Esophagus muscularis mucosa (tissue), 3 donors: Measurements from ENCODE around the gene HK1.

ENCODE experiments used
- POLR2A ChIP-seq: fragments of 450-650 bp; IDR thresholded peaks from one replicate; pipeline ENCODE4 v1.6.1; 2017; ENCODE audit warnings: antibody characterized with exemption, moderate library complexity, mild to moderate bottlenecking, low read depth
- TF ChIP-seq, protein P1 (sequence below), 3 experiments: fragments of 200-600 bp in 2 of 3; fragments of 450-650 bp in 1 of 3; sonication (generic) in 2 of 3; IDR thresholded peaks; one replicate each; pipeline ENCODE4 v1.5.1; 2017 to 2019; ENCODE audit warnings: antibody characterized with exemption in 3 of 3, mild to moderate bottlenecking in 2 of 3, moderate library complexity in 1 of 3

DNA sequence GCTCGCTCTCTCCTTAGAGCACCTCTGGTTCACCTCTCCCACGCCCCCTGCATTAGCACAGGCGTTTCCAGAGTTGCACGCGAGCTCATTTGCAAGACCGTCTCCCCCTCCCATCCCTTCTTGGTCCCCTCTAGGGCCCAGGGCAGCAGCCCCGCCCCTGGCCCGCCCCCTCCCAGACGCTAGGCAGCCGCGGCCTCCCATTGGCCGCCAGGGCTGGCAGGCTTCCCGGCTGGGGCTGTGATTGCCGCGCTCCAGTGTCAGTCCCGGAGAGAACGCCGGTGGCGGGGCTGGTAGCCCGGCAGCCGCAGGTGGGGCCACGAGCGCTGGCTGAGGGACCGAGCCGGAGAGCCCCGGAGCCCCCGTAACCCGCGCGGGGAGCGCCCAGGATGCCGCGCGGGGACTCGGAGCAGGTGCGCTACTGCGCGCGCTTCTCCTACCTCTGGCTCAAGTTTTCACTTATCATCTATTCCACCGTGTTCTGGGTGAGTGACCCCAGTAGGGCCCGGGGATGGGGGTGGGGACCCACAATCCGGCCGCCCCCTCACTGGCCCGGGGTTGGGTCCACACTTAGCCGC lies 173.0 kb downstream of the HK1 start, which contains the start of gene TSPAN15:
- TF ChIP-seq, protein P1, sequence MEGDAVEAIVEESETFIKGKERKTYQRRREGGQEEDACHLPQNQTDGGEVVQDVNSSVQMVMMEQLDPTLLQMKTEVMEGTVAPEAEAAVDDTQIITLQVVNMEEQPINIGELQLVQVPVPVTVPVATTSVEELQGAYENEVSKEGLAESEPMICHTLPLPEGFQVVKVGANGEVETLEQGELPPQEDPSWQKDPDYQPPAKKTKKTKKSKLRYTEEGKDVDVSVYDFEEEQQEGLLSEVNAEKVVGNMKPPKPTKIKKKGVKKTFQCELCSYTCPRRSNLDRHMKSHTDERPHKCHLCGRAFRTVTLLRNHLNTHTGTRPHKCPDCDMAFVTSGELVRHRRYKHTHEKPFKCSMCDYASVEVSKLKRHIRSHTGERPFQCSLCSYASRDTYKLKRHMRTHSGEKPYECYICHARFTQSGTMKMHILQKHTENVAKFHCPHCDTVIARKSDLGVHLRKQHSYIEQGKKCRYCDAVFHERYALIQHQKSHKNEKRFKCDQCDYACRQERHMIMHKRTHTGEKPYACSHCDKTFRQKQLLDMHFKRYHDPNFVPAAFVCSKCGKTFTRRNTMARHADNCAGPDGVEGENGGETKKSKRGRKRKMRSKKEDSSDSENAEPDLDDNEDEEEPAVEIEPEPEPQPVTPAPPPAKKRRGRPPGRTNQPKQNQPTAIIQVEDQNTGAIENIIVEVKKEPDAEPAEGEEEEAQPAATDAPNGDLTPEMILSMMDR (IDR thresholded peaks at IDR 0.05) = no peak
- TF ChIP-seq POLR2A = no peak
